NCI-H2081 treated with DMSO at 0.1 percent for 48 hours (cell line): Measurements from ENCODE around the gene FOXK1.

ENCODE experiments used
- DNase-seq: peaks from one replicate; lab custom pipeline; 2025; lab: John Stamatoyannopoulos, UW

FOXK1 gene

GRCh38 chr7:4819560-4820404 lies 137.7 kb downstream of the FOXK1 start:
- no peak for DNase-seq

DNA sequence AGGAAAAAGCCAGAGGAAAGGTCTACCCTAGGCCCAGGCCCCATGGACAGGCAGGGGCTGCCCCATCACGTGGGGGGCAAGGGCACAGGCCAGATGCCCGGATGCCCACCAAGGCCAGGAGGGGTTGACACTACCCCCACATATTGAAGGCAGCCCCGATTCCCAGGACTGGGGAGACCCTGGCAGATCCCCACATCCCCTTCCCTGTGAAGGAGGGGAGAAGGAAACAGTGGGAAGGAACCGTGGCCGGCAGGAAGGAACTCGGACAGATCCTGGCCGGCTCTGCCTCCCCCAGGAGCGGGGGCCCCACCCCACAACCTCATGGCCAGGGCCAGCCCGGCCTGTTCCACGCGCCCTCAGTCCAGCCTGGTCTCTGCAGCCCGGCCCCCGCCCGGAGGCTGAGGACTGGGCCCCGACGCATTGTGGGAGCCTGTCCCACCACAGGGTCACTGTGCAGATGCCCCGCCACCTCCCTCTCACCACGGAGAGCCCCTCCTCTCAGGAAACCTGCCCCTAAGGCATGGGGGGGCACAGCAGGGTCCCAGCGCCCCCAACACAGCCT lies 138.4 kb downstream of the FOXK1 start:
- DNase-seq: no peak
